CD1c-positive myeloid dendritic cell (primary cell): ENCODE measurements around the gene CSMD2.
"Not testable (repeated sequence)": the region's sequence is repeated elsewhere in the genome, so short reads cannot be mapped to it uniquely, and the experiment has no call there.

Experiments used
- DNase-seq: peaks from one replicate; pipeline ENCODE4 v3.0.0-alpha.2; 2016; ENCODE audit errors: extremely low spot score

Gene CSMD2

GRCh38 chr1:34108711-34109110, 56.3 kb downstream of the CSMD2 start:
- DNase-seq = no peak

- no peak for DNase-seq
Observed at GRCh38 chr1:34108269-34108668, 56.8 kb downstream of the CSMD2 start.

DNA sequence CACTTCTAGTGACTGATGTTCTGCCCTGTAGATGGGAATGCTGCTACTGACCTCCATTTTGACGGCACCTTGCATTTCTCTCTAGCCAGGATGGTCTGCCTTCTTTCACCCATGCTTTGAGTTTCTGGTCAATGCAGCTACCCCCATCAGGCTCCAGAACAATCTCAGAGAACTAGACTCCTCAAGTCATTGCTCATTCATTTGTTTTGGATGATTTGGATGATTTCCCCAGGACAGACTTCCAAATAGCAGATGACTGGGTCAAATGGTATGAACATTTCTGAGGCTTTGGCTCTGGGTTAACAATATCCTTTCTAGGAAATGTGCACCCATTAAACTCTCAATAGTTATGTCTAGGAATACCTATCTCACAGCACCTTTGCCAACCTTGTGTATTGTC, 63.9 kb downstream of the CSMD2 start:
- DNase-seq = no peak

- DNase-seq = no peak
Observed at GRCh38 chr1:34100332-34100731, 64.7 kb downstream of the CSMD2 start.

DNA sequence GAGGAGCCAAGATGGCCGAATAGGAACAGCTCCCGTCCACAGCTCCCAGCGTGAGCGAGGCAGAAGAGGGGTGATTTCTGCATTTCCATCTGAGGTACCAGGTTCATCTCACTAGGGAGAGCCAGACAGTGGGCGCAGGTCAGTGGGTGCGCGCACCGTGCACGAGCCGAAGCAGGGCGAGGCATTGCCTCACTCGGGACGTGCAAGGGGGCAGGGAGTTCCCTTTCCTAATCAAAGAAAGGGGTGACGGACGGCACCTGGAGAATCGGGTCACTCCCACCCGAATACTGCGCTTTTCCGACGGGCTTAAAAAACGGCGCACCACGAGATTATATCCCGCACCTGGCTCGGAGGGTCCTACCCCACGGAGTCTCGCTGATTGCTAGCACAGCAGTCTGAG, 72.6 kb downstream of the CSMD2 start:
- DNase-seq = not testable (repeated sequence)

DNA sequence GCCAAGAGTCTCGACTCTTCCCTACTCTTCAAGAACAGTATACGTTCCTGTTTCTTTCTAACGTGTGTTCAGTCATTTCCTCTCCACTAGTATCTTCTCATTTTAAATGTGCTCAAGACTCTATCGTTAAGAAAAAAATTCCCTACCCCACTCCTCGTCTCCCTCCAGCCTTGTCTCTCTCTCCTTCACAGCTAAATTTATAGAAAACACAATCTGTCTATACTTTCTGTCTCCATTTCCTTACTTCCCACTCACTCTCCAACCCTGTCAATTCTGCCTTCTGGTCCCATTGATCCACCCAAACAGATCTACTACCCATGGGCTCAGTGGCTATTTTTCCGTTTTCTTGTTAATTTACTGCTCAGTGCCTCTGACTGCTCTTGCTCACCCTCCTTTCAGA, 75.3 kb downstream of the CSMD2 start:
- no peak for DNase-seq

GRCh38 chr1:34087986-34088385, 77.0 kb downstream of the CSMD2 start:
- DNase-seq = no peak

- no peak for DNase-seq
Observed at GRCh38 chr1:34086561-34086960, 78.5 kb downstream of the CSMD2 start.

- DNase-seq = no peak
Observed at GRCh38 chr1:34083974-34084373, 81.1 kb downstream of the CSMD2 start.

DNA sequence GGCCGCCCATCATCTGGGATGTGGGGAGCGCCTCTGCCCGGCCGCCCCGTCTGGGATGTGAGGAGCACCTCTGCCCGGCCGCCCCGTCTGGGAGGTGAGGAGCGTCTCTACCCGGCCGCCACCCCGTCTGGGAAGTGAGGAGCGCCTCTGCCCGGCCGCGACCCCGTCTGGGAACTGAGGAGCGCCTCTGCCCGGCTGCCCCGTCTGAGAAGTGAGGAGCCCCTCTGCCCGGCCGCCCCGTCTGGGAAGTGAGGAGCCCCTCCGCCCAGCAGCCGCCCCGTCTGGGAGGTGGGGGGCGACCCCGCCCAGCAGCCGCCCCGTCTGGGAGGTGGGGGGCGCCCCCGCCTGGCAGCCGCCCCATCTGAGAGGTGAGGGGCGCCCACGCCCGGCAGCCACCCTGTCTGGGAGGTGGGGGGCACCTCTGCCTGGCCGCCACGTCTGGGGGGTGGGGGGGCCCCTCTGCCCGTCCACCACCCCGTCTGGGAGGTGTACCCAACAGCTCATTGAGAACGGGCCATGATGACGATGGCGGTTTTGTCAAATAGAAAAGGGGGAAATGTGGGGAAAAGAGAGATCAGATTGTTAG, 82.9 kb downstream of the CSMD2 start:
- DNase-seq = not testable (repeated sequence)

DNA sequence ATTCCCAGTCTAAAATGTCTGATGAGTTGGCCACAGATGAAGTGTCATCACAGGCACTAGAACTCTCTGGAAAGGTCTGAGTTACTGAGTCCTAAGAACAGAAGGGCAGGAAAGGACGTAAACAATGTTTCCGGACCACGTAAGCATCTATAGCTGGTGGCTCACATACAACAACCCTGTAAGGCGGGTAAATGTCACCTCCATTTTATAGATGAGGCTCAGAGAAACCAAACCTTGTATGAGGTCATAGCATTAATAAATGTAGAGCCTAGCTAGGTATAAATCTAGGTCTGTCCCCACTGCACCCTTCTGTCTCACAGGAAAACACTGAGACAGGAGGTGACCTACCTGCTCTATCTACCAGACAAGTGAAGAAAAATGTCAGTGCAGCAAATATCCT, 86.6 kb downstream of the CSMD2 start:
- no peak for DNase-seq

DNA sequence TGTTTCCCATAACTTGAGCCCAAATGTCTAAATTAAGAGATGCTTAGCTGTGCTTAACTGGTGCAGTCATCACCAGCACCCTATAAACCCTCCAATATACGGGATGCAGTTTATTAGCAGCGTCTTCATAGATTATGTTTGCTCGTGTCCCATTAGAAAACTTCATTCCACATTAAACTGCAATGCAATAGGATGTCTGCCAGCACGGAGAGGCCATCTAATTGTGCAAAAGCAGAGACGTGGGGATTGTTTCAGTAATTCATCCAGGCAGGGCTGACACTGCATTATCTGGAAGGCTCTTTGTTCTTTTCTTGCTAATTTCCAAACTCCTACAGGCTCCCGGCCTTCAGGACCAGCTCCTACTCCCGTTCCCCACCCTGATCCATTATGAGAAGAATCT, 89.5 kb downstream of the CSMD2 start:
- DNase-seq = no peak

GRCh38 chr1:34073028-34073695, 91.9 kb downstream of the CSMD2 start:
- DNase-seq = no peak

- DNase-seq = no peak
Observed at GRCh38 chr1:34070201-34070836, 94.7 kb downstream of the CSMD2 start.

GRCh38 chr1:34066981-34067603, 97.9 kb downstream of the CSMD2 start:
- no peak for DNase-seq

GRCh38 chr1:34066166-34066565, 98.9 kb downstream of the CSMD2 start:
- DNase-seq = no peak

DNA sequence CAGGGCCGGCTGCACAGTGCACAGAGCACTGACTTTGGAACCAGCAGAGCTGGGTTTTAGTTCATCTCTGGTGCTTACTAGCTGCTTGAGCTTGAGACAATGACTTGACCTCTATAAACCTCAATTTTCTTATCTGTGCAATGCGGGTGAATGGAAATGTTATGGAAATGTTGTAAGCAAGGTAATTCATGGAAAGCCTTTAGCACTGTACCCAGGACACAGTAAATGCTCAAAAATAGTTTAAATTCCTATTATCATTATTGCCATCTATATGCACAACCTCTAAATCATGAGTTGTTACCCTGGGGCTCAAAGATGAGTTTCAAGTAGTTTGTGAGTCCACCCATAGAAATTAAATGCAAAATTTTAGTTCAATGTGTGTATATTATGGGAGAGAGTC, 99.5 kb downstream of the CSMD2 start:
- DNase-seq = no peak

- no peak for DNase-seq
Observed at GRCh38 chr1:34060901-34061415, 104.1 kb downstream of the CSMD2 start.

DNA sequence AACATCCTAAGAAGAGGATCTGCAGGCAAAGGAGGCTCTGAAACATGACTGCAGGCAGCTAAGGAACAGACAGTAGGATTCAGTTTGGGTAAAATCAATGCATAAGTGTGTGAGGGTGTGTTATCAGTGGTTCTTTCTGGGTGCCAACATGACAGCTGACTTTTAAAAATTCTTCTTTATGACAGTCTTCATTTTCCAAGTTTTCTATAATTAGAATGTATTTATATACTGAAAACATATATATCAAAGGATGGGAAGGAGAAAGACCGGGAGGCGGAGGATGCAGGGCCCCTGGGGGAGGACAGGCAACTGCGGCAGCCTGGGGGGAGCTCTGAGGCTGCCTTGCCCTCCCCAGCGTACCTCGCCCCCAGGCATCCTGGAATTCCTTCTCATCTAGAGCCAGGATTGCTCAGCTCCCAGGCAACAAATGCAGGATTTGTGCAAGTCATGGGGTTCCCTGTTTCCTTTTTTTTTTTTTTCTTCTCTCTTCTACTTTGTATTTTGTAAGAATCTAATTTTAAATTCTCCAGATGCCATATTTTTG, 104.8 kb downstream of the CSMD2 start:
- no peak for DNase-seq

- DNase-seq = no peak
Observed at GRCh38 chr1:34057347-34058130, 107.5 kb downstream of the CSMD2 start.

DNA sequence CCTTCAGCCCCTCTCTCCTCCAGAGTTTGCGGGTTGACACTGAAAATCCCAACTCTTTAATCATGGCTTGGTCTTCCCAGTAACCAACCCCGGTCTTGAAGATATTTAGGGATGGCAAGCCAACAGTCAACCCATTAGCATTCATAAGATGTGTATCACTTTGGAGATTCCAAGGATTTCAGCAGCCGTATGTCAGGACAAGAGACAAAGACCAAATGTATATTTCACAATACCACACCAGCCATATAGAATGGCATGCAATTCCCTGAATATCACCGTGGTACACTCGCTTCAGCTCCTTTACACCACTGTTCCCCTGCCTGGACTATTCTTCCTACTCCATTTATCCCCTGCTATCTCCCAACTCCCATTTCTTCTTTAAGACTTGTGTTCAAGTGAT, 109.2 kb downstream of the CSMD2 start:
- DNase-seq = no peak

DNA sequence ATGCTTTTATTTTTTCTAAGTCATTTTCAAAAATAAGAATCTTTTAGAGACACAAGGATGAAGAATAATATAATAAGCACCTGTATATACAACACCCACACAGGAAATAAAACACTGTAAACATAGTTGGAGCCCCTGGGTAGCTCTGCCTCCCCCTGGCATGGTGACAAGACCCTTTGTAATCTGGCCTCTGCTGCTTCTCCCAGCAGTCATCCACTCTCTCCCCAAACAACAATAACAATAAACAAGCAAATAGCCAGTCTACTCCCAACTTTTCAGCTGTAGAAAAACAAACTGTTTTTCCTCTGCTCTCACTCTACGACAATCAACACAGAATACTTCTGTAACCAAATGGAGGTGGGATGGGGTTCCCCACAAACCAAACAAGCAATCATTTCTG, 110.1 kb downstream of the CSMD2 start:
- DNase-seq = no peak
